GM18907 (cell line): ENCODE data around the gene PARG.
"Not testable (repeated sequence)": the region's sequence is repeated elsewhere in the genome, so short reads cannot be mapped to it uniquely, and the experiment has no call there.

ENCODE experiments used
- ATAC-seq: cut with Tn5 transposase; IDR thresholded peaks from one replicate; pipeline ENCODE4 v1.9.1; 2021; ENCODE audit warnings: mild to moderate bottlenecking, moderate library complexity; ENCODE audit not compliant: unreplicated experiment

The PARG gene

DNA sequence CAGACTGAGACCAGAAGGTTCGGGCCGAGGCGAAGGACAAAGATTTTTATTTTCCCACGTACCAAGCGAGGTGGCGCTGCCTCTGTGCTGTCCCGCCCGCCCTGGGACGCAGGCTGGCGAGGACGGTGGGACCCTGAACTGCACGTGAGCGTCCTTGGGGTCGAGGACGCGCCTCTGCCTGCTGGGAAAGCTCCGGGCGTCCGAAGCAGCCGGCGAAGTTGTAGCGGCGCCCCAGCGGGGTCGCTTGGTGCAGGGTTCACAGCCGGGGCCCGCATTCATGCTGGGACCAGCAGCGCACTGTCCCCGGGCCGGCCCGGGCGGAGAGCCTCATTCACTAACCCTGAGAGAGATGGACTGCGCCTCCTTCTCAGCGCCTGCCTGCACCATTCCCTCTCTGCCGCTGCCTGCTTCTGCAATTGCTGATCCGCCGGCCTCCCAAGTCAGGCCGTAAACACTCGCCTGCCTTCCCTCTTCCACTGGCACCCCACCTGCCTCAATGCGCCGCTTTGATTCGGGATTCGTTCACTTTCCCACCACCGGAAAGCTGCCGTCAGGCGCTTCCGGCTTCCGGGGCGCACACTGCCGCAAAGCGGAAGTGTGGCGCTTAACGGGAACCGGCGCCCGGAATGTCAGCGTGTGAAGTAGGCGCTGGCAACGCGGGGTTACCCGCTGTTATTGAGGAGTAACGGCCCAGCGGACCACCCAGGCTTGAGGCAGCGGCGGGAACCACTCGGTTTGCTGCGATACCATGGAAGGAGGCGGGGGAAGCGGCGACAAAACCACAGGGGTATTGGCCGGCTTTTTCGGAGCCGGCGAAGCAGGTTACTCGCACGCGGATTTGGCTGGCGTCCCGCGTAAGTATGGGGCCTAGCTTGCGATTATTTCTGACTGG, at the start of gene PARG, which contains the start of gene TIMM23B:
Gene PARG, minus strand, starts transcription at position 581 of the 892 bp plus-strand sequence. Its CDS starts 302 bp downstream, at position 279.
Gene TIMM23B, plus strand, starts transcription at position 607 of the 892 bp plus-strand sequence. Its CDS starts 142 bp downstream, at position 749.
- peak; percentile 84 for ATAC-seq

DNA sequence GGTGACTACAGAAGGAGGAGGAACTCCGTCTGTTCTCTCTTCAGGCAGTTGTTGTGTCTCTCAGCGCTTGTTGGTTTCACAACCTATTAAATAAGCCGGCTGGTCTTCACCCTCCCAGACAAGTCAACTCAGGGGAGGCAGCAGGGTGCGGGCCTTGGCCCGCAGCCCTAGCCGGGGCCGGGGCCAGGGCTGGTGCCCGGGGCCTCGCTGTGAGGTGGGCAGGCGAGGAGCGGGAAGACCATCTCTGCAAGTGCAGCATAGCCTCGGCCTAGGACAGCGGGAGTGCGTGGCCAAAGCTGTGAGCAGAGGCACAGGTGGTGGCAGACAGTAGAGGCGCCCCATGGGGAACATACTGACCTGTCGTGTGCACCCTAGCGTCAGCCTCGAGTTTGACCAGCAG, 46.5 kb upstream of the PARG start, which contains the start of gene AGAP6:
Gene AGAP6, plus strand, starts transcription at position 31 of the 400 bp plus-strand sequence. Its CDS starts 310 bp downstream, at position 341.
- ATAC-seq, result not testable (repeated sequence)

DNA sequence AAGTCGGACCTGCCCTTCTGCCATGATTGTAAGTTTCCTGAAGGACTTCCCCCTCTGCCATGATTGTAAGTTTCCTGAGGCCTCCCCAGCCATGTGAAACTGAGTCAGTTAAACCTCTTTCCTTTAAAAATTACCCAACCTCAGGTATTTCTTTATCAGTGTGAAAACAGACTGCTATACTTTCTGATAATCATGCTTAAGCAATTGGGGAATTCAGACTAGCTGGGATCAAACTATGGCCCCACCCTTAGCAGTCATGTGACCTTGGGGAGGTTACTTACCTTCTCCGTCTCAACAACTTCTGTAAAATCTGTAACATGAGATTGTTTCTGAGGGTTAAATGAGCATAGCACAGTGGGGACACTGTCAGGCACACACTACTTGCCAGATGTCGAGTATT, 45.4 kb upstream of the PARG start:
- not testable (repeated sequence) for ATAC-seq

DNA sequence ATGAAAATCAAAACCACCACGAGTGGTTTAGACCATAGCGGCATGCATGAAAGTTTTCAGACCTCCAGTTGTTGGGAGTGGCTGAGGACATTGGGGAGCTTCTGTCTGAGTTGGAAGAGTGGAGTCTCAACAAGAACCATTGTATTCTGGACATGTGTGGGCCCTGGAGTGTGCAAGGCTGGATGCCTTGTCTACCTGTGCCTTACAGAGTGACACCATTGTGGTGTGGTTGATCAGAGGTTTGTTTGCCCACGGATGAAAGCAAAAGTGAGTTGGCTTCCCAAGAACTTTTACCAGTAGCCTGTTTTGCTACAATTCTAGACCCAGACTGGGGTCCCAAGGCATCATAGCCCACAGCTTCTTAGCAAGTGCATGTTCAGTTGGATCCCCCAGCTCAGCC, 35.9 kb upstream of the PARG start:
- not testable (repeated sequence) for ATAC-seq

DNA sequence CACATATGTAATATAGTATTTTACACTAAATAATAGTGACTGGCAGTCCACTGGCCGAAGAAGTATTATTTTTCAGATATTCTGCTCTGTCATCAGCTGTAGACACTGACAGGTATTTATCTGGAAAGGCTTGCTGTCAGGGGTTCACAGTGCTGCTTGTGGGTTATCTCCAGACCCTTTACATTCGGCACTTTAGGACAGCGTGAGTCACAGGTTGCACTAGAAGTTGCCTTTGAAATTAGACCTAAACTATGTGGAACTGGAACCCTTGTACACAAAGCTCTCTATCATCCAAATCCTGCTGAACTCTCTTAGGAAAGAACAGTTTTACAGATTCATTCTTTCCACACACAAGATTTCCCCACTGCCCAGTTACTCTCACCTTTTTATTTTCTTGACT, 30.3 kb upstream of the PARG start:
- not testable (repeated sequence) for ATAC-seq

DNA sequence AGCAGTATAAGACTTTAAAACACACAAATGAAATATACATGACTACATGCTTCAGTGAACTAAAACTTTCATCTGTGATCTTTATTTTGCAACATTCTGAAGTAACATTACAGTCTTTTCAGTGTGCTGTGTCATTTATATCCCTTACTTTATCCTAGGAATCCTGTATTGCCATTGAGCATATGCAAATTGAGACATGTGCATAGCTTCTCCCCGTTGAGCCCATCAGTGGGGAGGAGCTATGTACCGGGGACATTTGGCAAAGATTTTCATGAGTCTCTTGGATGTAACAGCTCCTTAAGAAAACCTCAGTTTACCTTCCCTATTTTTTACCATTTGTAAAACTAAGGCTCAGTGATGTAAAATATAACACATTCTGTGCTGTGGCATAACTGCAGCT, 29.6 kb upstream of the PARG start:
- ATAC-seq, result not testable (repeated sequence)

DNA sequence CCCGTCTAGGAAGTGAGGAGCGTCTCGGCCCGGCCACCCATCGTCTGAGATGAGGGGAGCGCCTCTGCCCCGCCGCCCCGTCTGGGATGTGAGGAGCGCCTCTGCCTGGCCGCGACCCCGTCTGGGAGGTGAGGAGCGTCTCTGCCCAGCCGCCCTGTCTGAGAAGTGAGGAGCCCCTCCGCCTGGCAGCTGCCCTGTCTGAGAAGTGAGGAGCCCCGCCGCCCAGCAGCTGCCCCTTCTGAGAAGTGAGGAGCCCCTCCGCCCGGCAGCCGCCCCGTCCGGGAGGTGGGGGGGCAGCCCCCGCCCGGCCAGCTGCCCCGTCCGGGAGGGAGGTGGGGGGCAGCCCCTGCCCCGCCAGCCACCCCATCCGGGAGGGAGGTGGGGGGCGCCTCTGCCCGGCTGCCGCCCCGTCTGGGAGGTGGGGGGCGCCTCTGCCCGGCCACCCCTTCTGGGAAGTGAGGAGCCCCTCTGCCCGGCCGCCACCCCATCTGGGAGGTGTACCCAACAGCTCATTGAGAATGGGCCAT, 28.6 kb upstream of the PARG start:
- ATAC-seq, result not testable (repeated sequence)

DNA sequence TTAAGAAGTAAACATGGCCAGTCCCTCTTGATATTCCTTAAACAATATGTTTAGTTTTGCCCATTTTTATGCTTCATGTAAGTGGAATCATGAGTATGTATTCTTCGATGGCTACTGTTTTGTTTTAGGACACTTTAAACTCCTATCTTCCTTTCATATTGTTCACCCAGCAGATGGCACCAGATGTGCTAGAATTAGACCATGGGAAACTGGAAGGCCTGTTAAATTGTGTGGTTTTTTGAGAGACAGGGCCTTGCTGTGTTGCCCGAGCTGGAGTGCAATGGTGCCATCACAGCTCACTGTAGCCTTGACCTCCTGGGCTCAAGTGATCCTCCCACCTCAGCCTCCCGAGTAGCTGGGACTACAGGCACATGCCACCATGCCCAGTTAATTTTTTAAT, 11.3 kb upstream of the PARG start:
- ATAC-seq, result not testable (repeated sequence)

DNA sequence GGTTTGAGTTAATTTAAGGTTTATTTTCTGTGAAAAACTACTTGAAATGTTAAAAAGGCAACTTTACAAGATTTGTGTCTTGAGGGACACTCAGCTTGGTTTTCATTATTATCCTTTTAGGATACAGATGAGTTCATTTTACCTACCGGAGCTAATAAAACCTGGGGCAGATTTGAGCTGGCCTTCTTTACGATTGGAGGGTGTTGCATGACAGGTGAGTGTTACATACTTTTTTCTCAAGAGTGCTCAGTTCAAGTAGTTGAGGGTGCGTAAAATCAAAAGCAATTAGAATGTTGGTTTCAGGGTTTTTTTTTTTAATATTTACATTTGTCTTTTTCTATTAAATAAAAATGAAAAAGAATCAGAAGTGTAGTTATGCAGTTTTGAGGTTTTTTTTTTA, 10.2 kb upstream of the PARG start:
- ATAC-seq, result not testable (repeated sequence)

DNA sequence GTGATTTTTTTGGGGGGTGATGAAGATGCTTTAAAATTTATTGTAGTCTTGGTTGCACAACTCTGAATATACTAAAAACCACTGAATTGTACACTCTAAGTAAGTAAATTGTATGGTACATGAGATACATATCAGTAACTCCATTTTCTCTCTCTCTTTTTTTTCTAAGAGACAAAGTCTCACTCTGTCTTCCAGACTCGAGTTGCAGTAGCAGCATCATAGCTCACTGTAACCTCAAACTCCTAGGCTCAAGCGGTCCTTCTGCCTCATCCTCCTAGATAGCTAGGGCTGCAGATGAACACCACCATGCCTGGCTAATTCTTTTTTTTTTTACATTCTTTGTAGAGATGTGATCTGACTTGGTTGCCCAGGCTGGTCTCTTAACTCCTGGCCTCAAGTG, 6.9 kb upstream of the PARG start:
- ATAC-seq, result not testable (repeated sequence)

DNA sequence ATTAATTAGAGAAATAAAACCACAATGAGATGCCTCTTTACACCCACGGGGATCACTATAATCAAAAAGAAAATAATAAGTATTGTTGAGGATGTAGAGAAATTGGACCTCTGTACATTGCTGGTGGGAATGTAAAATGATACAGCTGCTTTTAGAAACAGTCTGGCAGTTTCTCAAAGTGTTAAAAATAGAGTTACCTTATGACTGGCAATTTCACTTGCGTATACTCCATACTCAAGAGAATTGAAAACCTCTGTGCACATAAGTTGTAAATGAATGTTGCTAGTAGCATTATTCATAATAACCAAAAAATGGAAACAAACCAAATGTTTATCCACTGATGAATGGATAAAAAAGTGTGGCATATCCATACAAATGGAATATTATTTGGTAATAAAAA, 6.3 kb upstream of the PARG start:
- peak; percentile 53 for ATAC-seq

DNA sequence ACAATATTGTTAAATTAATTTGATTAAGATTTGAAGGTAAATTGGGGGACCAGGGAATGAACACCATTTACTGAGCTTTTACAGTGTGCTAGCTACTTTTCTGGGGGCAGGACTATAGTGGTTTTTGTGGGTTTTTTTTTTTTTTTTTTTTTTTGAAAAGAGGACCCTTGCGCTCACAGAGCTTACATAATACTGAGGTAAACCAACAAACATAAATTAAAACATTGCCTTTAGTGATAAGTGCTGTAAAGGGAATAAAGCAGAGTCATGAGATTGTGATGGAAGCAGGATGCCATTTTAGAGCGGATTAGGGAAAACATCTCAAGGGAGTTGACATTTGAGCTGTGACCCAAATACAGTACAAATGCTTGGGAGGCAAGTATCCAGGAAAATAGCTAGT, 1.8 kb upstream of the PARG start:
- ATAC-seq, result not testable (repeated sequence)

DNA sequence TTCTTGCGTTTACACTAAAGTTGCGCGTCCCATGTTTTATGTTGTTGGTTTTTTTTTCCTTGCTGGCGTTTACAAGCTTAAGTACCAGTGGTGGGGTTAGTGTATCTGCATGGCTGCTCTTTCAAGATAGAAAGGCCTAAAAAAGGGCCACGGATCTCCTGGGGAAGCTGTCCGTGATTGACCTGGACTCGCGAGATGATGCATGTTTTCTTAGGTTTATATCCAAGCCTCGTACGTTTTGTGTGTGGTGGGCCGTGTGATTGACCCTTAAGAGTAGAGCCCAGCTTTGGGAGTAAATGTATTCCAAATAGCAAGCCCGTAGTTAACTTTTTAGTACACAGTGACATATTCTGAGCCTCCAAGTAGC, 495 bp upstream of the PARG start:
- ATAC-seq, result peak; percentile 14

DNA sequence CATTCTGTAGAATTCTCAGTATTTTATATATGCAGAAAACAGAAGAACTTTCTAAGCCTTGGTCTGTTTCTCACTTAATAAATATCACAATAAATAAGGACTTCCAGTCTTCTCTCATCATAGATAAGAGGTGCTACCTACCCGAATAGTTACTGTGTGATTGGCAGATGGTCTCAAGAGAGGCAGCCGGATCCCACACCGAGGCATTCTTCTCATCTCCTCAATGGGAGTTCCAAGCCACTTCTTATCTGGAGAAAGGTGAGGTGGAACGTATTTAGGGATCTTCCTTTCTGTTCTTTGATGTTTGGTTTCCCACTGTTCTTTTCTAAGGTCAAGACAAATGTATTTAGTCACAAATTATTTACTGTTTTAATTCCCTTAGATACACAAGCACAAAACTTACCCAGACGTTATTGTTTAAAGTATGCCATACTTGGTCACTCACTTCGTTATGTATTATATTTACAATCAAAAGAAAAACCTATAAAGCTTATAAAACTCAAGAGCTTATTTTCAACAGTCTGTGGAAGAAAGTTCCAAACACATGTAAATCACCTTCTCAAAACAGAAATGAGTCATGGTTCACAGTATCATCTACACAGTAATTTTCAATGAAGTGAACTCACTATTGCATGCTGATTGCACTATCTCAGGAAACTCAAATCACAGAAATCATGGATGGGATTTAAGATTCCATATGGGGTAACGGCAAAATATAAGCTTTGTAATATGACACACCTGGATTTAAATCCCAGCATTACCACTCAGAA, 9.7 kb downstream of the PARG start:
- not testable (repeated sequence) for ATAC-seq

DNA sequence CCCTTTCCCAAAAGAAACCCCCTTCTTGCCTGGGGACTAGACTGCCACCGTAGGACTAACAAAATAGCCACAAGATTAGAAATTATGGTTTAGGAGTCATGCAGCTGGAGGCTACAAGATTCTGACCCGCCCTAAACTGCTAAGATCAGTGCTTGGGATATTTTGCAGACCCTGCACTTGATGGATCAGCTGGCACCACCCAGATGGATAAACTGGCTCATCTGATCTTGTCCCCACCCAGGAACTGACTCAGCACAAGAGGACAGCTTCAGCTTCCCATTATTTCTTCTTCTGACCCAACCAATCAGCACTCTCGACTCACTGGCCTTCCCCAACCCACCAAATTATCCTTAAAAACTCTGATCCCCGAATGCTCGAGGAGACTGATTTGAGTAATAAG, 10.6 kb downstream of the PARG start:
- ATAC-seq, result not testable (repeated sequence)

DNA sequence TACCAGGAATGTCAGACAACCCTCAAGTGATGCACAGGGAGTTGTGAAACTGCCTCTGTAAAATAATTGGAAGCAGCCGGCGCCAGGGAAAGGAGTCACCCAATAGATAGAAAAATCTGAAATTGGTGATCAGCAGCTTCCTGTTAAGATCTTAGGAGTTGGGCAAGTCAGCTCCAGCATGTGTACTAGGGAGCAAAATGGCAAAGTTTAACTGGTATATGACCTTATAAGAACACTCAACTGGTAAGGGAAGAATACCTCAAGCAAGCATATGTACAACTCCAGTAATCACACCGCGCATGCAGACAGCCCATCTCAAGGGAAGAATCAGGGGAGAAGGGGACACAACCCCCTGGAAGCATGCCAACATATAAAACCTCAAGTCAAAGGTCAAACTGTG, 18.3 kb downstream of the PARG start:
- ATAC-seq, result not testable (repeated sequence)

DNA sequence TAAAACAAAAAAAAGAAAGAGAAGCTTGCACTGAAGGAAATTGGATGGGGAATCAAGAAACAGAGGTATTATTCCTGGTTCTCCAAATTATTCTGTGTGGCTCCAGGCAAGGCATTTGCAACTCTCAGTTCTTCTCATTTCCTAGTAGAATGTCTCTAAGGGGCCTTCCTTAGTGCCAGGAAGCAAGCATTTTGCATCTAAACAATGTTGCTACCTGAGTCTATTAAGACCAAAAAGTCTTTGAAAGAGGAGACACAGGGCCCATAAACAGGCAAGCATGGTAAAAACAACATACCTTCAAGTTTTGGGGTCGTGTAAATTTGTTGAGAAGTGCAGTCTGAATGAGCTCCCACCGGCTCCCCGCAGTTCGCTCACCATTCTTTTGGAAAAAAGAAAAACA, 19.8 kb downstream of the PARG start:
- ATAC-seq, result not testable (repeated sequence)

DNA sequence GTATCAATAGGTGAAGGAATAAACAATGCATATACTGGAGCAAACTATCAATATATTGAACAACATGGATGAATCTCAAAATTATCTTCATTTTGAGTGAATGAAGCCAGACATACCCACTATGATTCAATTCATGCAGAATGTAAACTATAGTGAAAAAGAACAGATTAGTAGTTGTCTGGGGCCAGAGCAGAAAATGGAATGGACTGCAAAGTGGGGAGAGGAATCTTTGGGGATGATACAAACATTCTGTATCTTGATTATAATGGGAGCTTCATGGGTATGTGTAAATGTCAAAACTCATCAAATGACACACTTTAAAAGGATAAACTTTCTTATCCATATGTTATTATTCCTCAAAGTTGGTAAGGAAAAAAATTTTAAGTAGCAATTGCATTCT, 23.9 kb downstream of the PARG start:
- not testable (repeated sequence) for ATAC-seq

DNA sequence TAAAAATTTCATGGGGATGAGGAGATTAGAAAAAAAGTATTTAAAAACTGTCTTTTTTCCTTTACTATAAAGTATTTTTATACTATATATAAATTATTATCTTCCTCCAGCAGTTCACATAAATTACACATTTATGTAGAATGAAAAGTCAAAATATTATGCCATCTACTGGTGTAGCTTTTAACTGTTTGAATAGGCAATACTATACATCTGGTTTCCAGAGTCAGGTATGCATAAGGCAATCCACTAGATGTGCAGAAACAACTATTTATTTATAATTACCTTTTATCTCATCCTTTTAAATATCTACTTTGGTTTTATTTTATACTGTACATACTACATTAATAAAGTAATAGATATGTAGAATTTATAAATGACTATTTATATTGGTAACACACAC, 25.4 kb downstream of the PARG start:
- not testable (repeated sequence) for ATAC-seq

DNA sequence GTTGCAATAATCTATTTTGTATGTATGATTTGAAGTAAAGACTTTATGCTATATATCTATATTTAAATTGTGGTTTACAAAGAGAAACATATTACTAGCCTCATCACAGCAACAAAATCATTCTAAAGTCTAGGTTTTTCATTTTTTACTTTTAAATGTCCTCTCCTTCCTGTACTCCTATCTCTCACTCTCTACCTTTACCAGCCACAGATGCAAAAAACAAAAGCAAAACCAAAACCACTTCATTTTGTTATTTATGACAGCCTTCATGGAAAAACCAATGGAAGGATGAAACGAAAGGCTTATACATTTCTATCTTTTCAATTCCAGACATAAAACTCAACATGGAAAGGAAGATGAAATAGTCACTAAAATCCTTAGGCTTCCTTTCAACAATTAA, 31.5 kb downstream of the PARG start:
- ATAC-seq, result not testable (repeated sequence)
